ENCODE results near the gene KIAA0408. TPM values are rescaled to one million over a fixed set of nuclear protein-coding genes. Genes with fewer than 3 reads are reported as not detected.
"Not testable (repeated sequence)": the region's sequence is repeated elsewhere in the genome, so short reads cannot be mapped to it uniquely, and the experiment has no call there.

The KIAA0408 gene
- polyA plus RNA-seq, 4 donors = 3.2 to 4.3 (median 3.9) TPM

- DNase-seq (ENCODE audit: low read depth in 4 of 4, low spot score in 3 of 4) = peak; percentile 10 to 33 (median 18)
These were observed 38.6 kb downstream of the KIAA0408 start for GRCh38 chr6:127420556-127420955.

GRCh38 chr6:127415096-127415495 lies 44.1 kb downstream of the KIAA0408 start:
- DNase-seq (ENCODE audit: low read depth in 4 of 4, low spot score in 3 of 4) = no peak

- DNase-seq (ENCODE audit: low read depth in 4 of 4, low spot score in 3 of 4) = not testable (repeated sequence)
These were observed 46.1 kb downstream of the KIAA0408 start for GRCh38 chr6:127413123-127413522.

- not testable (repeated sequence) for DNase-seq (ENCODE audit: low read depth in 4 of 4, low spot score in 3 of 4)
These were observed 47.2 kb downstream of the KIAA0408 start for GRCh38 chr6:127412016-127412415.

Other genes with a start within 250 kb of the KIAA0408 start
- 100 to 1,000 TPM in 1 of 4 donors, 10 to 100 TPM in 3; 81.0 to 101 (median 86.6) TPM for gene RNF146, start 192.5 kb downstream of the KIAA0408 start, polyA plus RNA-seq (ENCODE audit: insufficient read length in 4 of 4)
- gene ECHDC1, start 115.8 kb downstream of the KIAA0408 start, polyA plus RNA-seq (ENCODE audit: insufficient read length in 4 of 4) = 10 to 100 TPM; 65.5 to 99.0 (median 89.8) TPM
- 1 to 10 TPM in 3 of 4 donors, under 1 TPM in 1; 0.38 to 1.1 (median 1.0) TPM for gene C6orf58, start 117.8 kb upstream of the KIAA0408 start, polyA plus RNA-seq (ENCODE audit: insufficient read length in 4 of 4)

Data from left renal pelvis (tissue), 4 donors.